Left lung (tissue), 8 donors: Measurements from ENCODE around the gene C12orf76. TPM values are rescaled to one million over a fixed set of nuclear protein-coding genes. Genes with fewer than 3 reads are reported as not detected.

ENCODE experiments used
- polyA plus RNA-seq, 6 donors: library from polyadenylated mRNA; unstranded; fragments of 120-200 nt; gene quantifications; one replicate each; pipeline ENCODE4 v1.2.1, GENCODE V29; 2013; ENCODE audit not compliant: insufficient read length in 6 of 6
- total RNA-seq, 2 donors: library from RNA; stranded (reverse); fragmentation: NEBNext Ultra II Directional; extraction: Animal tissue kit (Norgen Biotek cat#: 25700); gene quantifications; one replicate each; pipeline ENCODE4 v1.2.1, GENCODE V29; 2021
- donor health status: DM: no; HTN: yes; CAD: no.
- donor health status: DM: no; HTN: no; CAD: no.

The C12orf76 gene
- total and polyA plus RNA-seq, 8 donors: 13.9 to 36.6 (median 34.5) TPM

Other genes starting within 250 kb of the C12orf76 start
- 1 to 10 TPM; 2.2 to 3.2 TPM for gene TRPV4, start 215.1 kb downstream of the C12orf76 start, total RNA-seq
- gene TRPV4, start 215.1 kb downstream of the C12orf76 start, polyA plus RNA-seq: 1 to 10 TPM; 2.7 to 3.7 (median 3.3) TPM
- 10 to 100 TPM; 37.1 to 43.3 TPM for gene GLTP, start 168.0 kb downstream of the C12orf76 start, total RNA-seq
- 10 to 100 TPM; 30.1 to 33.3 (median 31.2) TPM for gene GLTP, start 168.0 kb downstream of the C12orf76 start, polyA plus RNA-seq
- gene TCHP, start 148.2 kb downstream of the C12orf76 start, total RNA-seq: 10 to 100 TPM; 15.4 to 15.6 TPM
- 10 to 100 TPM; 22.7 to 27.3 (median 25.2) TPM for gene TCHP, start 148.2 kb downstream of the C12orf76 start, polyA plus RNA-seq
- gene GIT2, start 52.2 kb downstream of the C12orf76 start, total RNA-seq: 10 to 100 TPM; 42.7 to 72.7 TPM
- gene GIT2, start 52.2 kb downstream of the C12orf76 start, polyA plus RNA-seq: 10 to 100 TPM; 49.6 to 60.3 (median 56.2) TPM
- 10 to 100 TPM; 57.0 to 69.9 TPM for gene ANKRD13A, start 49.1 kb downstream of the C12orf76 start, total RNA-seq
- 10 to 100 TPM; 38.3 to 47.6 (median 42.2) TPM for gene ANKRD13A, start 49.1 kb downstream of the C12orf76 start, polyA plus RNA-seq
- gene IFT81, start 75.8 kb upstream of the C12orf76 start, total RNA-seq: 10 to 100 TPM; 11.0 to 13.2 TPM
- 10 to 100 TPM; 37.6 to 47.6 (median 42.0) TPM for gene IFT81, start 75.8 kb upstream of the C12orf76 start, polyA plus RNA-seq
- gene ATP2A2, start 232.7 kb upstream of the C12orf76 start, total RNA-seq: 100 to 1,000 TPM; 204 to 258 TPM
- 100 to 1,000 TPM; 118 to 151 (median 133) TPM for gene ATP2A2, start 232.7 kb upstream of the C12orf76 start, polyA plus RNA-seq